Dedifferentiated amniotic fluid mesenchymal stem cell (primary cell): Measurements from ENCODE around the gene FAXDC2.

Source experiments
- DNase-seq: peaks from one replicate; pipeline ENCODE4 v3.0.0-alpha.2; 2016; ENCODE audit errors: extremely low spot score

Gene FAXDC2

GRCh38 chr5:154850255-154851062 lies at the start of gene FAXDC2:
Gene FAXDC2, minus strand, starts transcription at chr5:154850603. Its CDS starts 12,425 bp downstream, at chr5:154838178.
- DNase-seq = peak; percentile 84

- no peak for DNase-seq
Observed at GRCh38 chr5:154900066-154900465, 49.7 kb upstream of the FAXDC2 start.

GRCh38 chr5:154899151-154899816 lies 48.9 kb upstream of the FAXDC2 start:
- no peak for DNase-seq

DNA sequence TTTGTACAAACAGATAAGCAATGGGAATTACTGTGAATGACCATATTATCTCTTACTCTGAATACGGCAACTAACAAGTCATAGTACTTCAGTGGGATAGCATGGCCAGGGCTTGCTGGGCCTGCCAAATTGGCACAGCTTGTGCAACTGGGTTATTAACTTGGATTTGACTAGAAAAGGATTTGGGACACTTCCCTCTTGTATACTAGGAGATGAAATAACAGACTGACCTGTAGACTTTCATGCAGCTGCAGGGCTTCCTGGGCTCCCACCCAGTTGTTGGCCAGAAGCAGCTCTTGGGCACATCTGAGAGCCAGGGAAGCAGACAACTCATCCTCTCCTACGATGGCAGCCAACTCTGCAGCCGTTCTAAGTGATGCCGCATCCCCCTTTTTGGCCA lies 47.8 kb upstream of the FAXDC2 start:
- no peak for DNase-seq

GRCh38 chr5:154896562-154897165 lies 46.3 kb upstream of the FAXDC2 start:
- DNase-seq = no peak

DNA sequence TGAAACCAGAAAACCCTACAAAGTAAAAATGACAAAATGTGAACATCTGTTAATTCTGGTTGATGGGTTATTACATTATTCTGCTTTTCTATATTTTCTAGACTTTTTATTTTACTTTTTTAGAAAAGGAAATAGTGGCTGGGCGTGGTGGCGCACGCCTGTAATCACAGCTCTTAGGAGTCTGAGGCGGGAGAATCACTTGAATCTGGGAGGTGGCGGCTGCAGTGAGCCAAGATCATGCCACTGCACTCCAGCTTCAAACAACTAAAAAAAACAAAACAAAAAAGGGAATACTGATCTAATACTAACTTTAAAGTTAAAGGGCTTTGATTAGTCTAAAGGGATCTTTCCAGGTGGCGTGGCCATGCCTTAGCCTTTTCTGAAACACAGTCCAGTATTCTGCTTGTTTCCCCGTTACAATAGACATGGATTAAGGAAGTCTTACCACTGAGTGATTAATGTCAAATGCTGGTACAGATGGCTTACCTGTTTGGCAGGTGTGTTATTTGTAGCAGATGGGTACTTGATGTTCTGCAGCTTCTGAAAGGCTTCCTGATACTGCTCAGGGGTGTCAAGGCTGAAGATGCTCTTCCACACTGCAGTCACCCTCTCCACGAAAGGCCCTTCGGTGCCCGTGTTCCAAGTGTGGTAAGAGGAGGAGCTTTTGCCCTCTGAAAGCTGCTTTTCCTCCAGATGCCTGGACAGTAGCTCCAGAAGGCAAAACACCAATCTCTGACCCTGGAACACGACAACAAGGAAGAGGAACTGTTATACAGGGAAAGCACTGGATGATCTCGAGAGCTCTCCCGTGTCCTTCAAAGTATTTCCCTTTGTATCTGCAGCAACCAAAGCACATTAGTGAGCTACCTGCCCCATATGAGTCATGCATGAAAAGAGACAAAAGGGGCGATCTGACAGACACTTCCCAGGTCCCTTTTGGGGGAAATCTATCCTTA lies 45.5 kb upstream of the FAXDC2 start:
- DNase-seq = no peak

DNA sequence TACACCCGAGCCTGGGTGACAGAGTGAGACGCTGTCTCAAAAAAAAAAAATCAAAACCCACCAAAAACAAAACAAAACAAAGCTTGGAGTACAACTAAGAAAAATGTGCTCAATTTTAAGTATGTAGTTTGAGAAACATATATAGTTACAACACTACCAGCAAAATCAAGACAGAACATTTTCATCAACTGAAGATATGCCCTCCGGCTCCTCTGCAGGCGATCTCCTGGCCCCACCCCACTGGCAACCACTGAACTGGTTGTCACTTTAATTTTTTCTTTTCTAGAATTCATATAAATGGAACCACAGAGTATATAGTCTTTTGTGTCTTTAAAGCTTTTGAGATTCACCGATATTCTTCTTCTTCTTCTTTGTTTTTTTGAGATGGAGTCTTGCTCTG lies 43.0 kb upstream of the FAXDC2 start:
- DNase-seq = no peak

DNA sequence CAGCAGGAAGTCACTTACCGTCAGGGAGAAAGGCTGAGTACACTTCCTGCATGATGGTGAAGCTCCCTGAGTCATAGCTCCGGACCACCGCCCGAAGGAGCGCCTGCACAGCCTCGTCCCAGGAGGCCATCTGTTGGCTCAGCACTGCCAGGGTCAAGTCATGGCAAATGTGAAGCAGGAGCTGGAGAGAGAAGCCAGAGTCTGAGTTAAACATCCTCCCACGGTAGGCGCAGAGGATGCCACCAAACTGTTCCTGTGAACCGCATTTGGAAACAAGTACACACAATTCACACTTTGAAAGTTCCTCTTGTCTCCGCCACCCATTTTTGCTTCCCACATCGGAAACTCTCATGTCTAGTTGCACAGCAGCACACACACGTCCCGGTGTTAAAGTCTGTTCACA lies 42.0 kb upstream of the FAXDC2 start:
- DNase-seq = no peak

GRCh38 chr5:154885439-154885838 lies 35.0 kb upstream of the FAXDC2 start:
- no peak for DNase-seq

- DNase-seq = no peak
Observed at GRCh38 chr5:154884424-154884823, 34.0 kb upstream of the FAXDC2 start.

- no peak for DNase-seq
Observed at GRCh38 chr5:154881986-154882385, 31.6 kb upstream of the FAXDC2 start.

GRCh38 chr5:154878642-154879335 lies 28.4 kb upstream of the FAXDC2 start:
- no peak for DNase-seq

GRCh38 chr5:154873791-154874331 lies 23.5 kb upstream of the FAXDC2 start:
- no peak for DNase-seq

DNA sequence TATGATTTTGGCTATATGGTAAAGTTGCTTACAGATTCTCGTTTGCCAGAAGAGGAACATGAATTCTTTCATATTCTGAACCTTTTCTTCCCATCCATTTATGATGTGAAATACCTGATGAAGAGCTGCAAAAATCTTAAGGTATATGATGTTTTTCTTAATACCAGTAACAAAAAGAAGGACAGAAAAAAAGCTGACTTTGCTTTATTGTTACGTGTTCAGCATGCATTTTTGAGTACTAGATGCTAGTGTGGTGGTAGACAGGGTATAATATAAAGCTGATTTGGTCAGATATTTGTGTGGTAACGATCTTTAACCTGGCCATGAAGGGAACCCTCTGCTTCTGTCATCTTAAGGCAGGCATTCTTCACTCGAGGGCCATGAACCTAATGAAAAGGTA lies 21.3 kb upstream of the FAXDC2 start:
- no peak for DNase-seq

DNA sequence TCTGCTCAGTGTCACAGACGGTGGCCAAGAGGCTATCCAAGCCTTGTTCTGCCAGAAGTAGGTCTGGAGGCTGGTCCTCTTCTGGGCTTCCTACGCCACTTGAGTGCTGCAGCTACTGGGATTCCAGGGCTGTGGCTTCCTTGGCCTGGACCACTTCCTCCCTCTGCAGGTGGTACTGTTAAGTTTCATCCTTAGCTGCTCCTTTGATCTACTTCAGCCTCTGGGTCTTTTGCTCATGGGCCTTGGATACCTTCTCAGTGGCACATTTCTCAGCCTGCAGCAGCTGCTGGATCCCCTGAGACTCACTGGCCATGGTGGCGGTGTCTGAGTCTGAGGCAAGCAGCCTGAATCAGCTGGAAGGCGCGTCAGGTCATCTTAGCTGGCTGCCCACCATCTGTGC lies 18.3 kb upstream of the FAXDC2 start:
- DNase-seq = no peak

GRCh38 chr5:154866841-154867240 lies 16.4 kb upstream of the FAXDC2 start:
- no peak for DNase-seq

DNA sequence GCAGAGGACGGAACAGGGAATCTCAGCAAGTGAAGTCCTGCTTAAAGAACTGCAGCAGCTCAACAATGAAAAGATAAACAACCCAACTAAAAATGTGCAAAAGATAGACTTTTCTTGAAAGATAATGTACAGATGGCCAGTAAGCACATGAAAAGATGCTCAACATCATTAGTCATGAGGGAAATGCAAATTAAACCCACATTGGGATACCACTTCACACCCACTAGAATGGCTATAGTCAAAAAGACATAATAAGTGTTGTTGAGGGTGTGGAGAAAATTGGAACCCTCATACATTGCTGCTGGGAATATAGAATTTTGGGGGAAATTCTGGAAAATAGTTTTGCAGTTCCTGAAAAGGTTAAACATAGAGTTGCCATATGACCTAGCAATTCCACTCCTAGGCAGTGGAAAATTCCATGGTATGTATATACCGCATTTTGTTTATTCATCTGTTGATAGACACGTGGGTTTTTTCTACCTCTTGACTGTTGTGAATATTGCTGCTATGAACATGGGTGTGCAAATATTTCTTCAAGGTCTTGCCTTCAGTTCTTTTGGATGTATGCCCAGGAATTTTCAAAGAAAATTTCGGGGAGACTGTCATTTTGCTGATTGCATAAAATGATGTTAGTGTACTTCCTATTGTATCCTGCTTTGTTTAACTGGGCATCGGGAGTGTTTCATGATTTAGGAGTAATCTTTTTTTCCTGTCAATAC lies 15.2 kb upstream of the FAXDC2 start:
- DNase-seq = no peak

- DNase-seq = no peak
Observed at GRCh38 chr5:154863291-154864080, 13.1 kb upstream of the FAXDC2 start.

DNA sequence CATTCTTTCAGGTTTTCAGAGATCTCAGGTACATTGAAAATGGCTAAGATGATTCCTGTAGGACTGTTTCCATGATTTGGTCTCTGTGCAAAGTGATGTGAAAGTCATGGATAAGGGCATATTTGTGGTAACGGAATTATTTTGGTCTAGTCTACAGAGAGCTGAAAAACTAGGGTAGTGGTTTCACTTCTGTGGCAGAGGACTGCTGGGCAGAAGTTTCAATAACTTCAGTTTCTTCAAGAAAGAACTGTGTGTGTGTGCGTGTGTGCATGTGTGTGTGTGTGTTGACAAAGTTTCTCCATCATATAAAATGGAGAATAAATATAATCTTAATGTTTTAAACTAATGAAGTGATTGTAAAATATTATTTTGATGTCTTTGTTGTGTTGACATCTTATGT lies 12.4 kb upstream of the FAXDC2 start:
- DNase-seq = no peak
